Skin epidermis (tissue), 12 donors: Measurements from ENCODE around the gene PARD3.
"Not testable (repeated sequence)": the region's sequence is repeated elsewhere in the genome, so short reads cannot be mapped to it uniquely, and the experiment has no call there.

ENCODE experiments used
- H3K27ac ChIP-seq, 21 experiments: fragments of 200-600 bp; sonication (generic) in 11 of 21; one replicate each; pipeline ENCODE4 v1.5.0; 2020; ENCODE audit warnings: mild to moderate bottlenecking in 3 of 21, inconsistent platforms in 2 of 21, moderate library complexity in 2 of 21
- H3K4me3 ChIP-seq, 7 experiments: fragments of 200-600 bp; sonication (generic) in 2 of 7; one replicate each; pipeline ENCODE4 v1.5.0; 2020; ENCODE audit warnings: inconsistent platforms in 2 of 7, mild to moderate bottlenecking in 2 of 7, moderate library complexity in 1 of 7

Gene PARD3

DNA sequence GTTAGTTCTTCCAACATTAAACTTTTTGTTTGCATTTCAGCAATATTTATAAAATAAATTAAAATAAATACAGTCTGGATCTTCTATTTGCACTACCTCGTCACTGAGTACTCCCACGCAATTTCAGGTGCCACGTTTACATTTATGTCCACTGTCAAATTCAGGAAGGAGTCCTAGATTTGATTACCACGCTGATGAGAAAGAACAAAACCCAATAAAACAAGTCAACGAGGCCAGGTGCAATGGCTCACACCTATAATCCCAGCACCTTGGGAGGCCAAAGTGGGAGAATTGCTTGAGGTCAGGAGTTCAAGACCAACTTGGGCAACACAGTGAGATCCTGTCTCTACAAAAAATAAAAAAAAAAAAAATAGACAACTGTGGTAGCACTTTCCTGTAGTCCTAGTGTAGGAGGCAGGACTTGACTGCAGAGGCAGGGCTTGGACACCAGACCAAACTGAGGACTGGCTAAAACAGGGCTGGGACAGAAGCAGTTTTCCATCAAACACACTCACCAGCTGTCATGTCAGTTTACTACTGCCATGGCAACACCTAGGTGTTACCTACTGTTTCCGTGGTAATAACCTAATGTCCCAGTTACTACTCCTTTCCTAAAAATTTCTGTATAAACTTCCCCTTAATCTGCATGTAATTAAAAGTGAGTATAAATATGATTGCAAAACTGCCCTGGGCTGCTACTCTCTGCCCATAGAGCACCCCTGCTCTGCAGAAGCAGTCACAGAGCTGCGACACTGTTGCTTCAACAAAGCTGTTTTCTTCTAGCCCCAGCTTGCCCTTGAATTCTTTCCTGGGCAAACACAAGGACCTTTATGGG, 341.7 kb downstream of the PARD3 start:
- no peak overlapping the region for H3K4me3 ChIP-seq
- no peak overlapping the region for H3K27ac ChIP-seq

GRCh38 chr10:34470307-34470706, 344.8 kb downstream of the PARD3 start:
- Histone ChIP-seq H3K4me3 (no peak overlapping the region), H3K27ac (no peak overlapping the region)

GRCh38 chr10:34469446-34469845, 345.6 kb downstream of the PARD3 start:
- H3K4me3 ChIP-seq, result no peak overlapping the region
- H3K27ac ChIP-seq, result no peak overlapping the region

DNA sequence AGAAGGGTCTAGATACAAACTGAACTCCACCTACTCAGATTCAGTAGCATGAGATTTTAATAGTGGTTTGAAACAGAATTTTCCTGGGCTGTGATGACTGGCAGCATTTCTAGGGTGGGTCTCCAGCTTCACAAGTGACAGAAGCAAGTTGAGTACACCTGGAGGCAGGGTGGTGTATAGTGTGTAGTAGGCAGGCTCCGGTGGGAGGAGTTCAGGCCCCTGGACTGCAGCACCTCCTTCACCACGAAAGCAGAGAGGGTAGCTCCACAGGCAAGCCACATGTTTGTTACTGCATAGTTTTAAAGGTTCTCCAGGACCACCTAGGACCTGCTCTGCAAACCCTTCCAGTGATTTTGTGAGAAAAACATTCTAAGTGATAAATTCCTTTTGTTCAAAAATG, 347.2 kb downstream of the PARD3 start:
- Histone ChIP-seq H3K27ac (no peak overlapping the region), H3K4me3 (no peak overlapping the region)

DNA sequence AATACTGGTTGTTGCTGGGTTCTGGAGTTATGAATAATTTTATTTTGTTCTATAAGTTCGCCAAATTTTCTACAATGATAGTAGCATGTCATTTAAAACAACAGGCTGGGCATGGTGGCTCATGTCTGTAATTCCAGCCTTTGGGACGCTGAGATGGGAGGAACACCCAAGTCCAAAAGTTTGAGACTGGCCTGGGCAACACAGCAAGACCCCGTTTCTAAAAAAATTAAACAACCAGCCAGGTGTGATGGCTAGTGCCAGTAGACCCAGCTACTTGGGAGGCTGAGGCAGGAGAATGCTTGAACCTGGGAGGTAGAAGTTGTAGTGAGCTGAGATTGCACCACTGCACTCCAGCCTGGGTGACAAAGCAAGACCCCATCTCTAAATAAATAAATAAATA, 347.7 kb downstream of the PARD3 start:
- Histone ChIP-seq H3K4me3 (no peak overlapping the region), H3K27ac (no peak overlapping the region)

DNA sequence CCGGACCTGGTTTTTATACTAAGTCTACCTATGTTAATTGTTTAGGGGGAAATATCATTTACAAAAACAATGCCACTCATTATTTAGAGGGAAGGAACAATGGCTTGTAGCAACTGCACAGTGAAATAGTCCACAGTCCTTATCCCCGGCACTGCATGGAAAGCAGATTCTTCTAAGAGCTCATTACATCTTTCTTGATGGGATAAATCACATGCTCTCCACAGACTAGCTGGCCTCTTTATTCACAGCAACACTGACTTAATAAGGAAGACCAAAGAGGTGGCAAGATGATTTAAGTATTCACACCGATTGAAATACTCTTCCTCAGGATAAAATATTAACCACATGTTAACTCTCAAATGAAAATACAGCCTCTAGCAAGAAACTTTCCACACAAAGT, 349.4 kb downstream of the PARD3 start:
- no peak overlapping the region for H3K4me3 ChIP-seq
- H3K27ac ChIP-seq, result no peak overlapping the region

GRCh38 chr10:34464591-34464990, 350.5 kb downstream of the PARD3 start:
- Histone ChIP-seq H3K4me3 (no peak overlapping the region), H3K27ac (no peak overlapping the region)

GRCh38 chr10:34464000-34464399, 351.1 kb downstream of the PARD3 start:
- Histone ChIP-seq H3K27ac (no peak overlapping the region), H3K4me3 (no peak overlapping the region)

DNA sequence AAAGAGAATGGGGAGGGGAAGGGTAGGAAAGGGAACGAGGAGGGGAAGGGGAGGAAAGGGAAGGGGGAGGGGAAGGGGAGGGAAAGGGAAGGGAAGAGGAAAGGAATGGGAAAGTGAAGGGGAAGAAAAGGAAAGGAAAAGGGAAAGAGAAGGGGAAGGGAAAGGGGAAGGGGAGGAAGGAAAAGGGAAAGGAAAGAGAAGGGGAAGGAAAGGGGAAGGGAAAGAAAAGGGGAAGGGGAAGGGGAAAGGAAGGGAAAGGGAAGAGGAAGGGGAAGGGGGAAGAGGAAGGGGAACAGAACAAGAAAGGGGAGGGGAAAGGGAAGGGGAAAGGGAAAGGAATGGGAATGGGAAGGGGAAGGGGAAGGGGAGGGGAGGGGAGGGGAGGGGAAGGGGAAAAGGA, 352.1 kb downstream of the PARD3 start:
- Histone ChIP-seq H3K27ac (no peak overlapping the region), H3K4me3 (no peak overlapping the region)

GRCh38 chr10:34462056-34462455, 353.0 kb downstream of the PARD3 start:
- Histone ChIP-seq H3K27ac (no peak overlapping the region), H3K4me3 (no peak overlapping the region)

GRCh38 chr10:34454590-34455261, 360.4 kb downstream of the PARD3 start:
- no peak overlapping the region for H3K4me3 ChIP-seq
- H3K27ac ChIP-seq, result no peak overlapping the region

DNA sequence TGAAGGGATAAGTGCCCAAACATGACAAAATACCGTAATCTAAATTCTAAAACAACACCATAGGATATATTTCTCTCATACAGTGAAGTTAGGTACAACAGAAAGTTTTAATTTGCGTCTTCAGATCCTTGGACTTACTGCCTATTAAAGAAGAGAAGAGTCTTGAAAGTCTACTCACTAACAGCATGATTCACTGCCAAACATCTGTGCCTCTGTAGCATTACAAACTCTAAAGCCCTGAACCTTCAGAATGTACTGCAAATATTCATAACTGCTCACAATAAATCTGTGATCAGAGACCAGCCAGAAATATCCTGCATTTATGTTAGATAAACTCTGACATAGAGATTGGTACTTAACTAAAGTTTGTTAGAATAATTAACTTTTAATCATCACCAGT, 365.3 kb downstream of the PARD3 start:
- no peak overlapping the region for H3K4me3 ChIP-seq

GRCh38 chr10:34446049-34446448, 369.0 kb downstream of the PARD3 start:
- Histone ChIP-seq H3K4me3 (no peak overlapping the region), H3K27ac (no peak overlapping the region)

More for the DNA sequence above, 365.3 kb downstream of the PARD3 start:
- no peak overlapping the region for H3K27ac ChIP-seq

- no peak overlapping the region for H3K27ac ChIP-seq
- H3K4me3 ChIP-seq, result no peak overlapping the region
Measured at GRCh38 chr10:34444223-34445183, 370.6 kb downstream of the PARD3 start.

DNA sequence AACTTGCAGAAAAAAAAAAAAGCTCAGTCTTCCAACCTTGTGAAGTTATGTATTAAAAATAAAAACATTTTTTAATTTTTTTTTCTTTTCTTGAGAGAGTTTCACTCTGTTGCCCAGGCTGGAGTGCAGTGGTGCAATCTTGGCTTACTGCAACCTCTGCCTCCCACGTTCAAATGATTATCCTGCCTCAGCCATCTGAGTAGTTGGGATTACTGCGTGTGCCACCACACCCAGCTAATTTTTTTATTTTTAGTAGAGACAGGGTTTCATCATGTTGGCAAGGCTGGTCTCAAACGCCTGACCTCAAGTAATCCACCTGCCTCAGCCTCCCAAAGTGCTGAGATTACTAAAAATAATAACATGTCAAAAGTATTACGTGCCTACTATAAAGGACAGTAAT, 375.7 kb downstream of the PARD3 start:
- not testable (repeated sequence) for H3K4me3 ChIP-seq, H3K27ac ChIP-seq

- no peak overlapping the region for H3K27ac ChIP-seq
- H3K4me3 ChIP-seq, result no peak overlapping the region
Measured at GRCh38 chr10:34438741-34439140, 376.4 kb downstream of the PARD3 start.

GRCh38 chr10:34437906-34438305, 377.2 kb downstream of the PARD3 start:
- Histone ChIP-seq H3K27ac (no peak overlapping the region), H3K4me3 (no peak overlapping the region)

- no peak overlapping the region for H3K4me3 ChIP-seq
- no peak overlapping the region for H3K27ac ChIP-seq
Measured at GRCh38 chr10:34434119-34434594, 380.9 kb downstream of the PARD3 start.

GRCh38 chr10:34433241-34434076, 381.6 kb downstream of the PARD3 start:
- H3K4me3 ChIP-seq, result no peak overlapping the region
- H3K27ac ChIP-seq, result no peak overlapping the region
